Adipose tissue (tissue), 3 donors: ENCODE measurements around the gene STK32C. TPM values are rescaled to one million over a fixed set of nuclear protein-coding genes. Genes with fewer than 3 reads are reported as not detected.
"Not testable (repeated sequence)": the region's sequence is repeated elsewhere in the genome, so short reads cannot be mapped to it uniquely, and the experiment has no call there.

Experiments
- H3K27ac ChIP-seq: one replicate; pipeline ENCODE4 v1.5.1; 2013; ENCODE audit warnings: low read depth, low read length
- WGBS, 3 donors: extraction: QIAGEN DNeasy Blood & Tissue Kit; methylation state at CpG; one replicate each; pipeline ENCODE4 v1.1.7; 2013; 5-methylcytosine and 5-hydroxymethylcytosine counted together
- polyA plus RNA-seq, 3 donors: library from polyadenylated mRNA; stranded (reverse); fragments of 200-250 nt; gene quantifications; one replicate each; pipeline ENCODE4 v1.2.3, GENCODE V29; 2013
- donor health status: healthy with polysubstance abuse.
- donor health status: Bipolar disorder and iron deficiency.
- donor health status: healthy.

STK32C gene
- polyA plus RNA-seq, 3 donors: 7.0 to 12.1 (median 7.2) TPM

GRCh38 chr10:132164761-132165278, 142.9 kb downstream of the STK32C start:
- no peak overlapping the region for H3K27ac ChIP-seq
- WGBS, 3 donors: 45 to 64% (median 58%) methylated on average over 20 of the region's 20 CpGs

- H3K27ac ChIP-seq: no peak overlapping the region
- WGBS, 3 donors: 79 to 82% (median 81%) methylated on average over 17 of the region's 17 CpGs
Measured at GRCh38 chr10:132163826-132164515, 143.8 kb downstream of the STK32C start.

GRCh38 chr10:132163278-132163765, 144.4 kb downstream of the STK32C start:
- H3K27ac ChIP-seq: no peak overlapping the region
- 33 to 55% (median 35%) methylated on average over 14 to 16 of the region's 16 CpGs for whole genome bisulfite sequencing, 3 donors

- WGBS, 3 donors: 33 to 58% (median 44%) methylated on average over 10 of the region's 10 CpGs
- no peak overlapping the region for H3K27ac ChIP-seq
Measured at GRCh38 chr10:132162590-132163277, 145.0 kb downstream of the STK32C start.

GRCh38 chr10:132162021-132162531, 145.7 kb downstream of the STK32C start:
- H3K27ac ChIP-seq: no peak overlapping the region
- WGBS, 3 donors: 46 to 48% (median 46%) methylated on average over 12 of the region's 12 CpGs

GRCh38 chr10:132160834-132161622, 146.7 kb downstream of the STK32C start:
- not testable (repeated sequence) for H3K27ac ChIP-seq
- WGBS, 3 donors: 81 to 88% (median 85%) methylated on average over 1 to 4 of the region's 4 CpGs

GRCh38 chr10:132160231-132160630, 147.5 kb downstream of the STK32C start:
- not testable (repeated sequence) for H3K27ac ChIP-seq

- WGBS, 3 donors: 58 to 86% (median 73%) methylated on average over 4 to 7 of the region's 7 CpGs
- not testable (repeated sequence) for H3K27ac ChIP-seq
Measured at GRCh38 chr10:132159302-132160230, 148.2 kb downstream of the STK32C start.

- H3K27ac ChIP-seq: no peak overlapping the region
- WGBS, 3 donors: 82 to 87% (median 83%) methylated on average over 6 to 7 of the region's 7 CpGs
Measured at GRCh38 chr10:132158823-132159222, 148.9 kb downstream of the STK32C start.

- no peak overlapping the region for H3K27ac ChIP-seq
- 60 to 71% (median 61%) methylated on average over 2 of the region's 2 CpGs for WGBS, 3 donors
Measured at GRCh38 chr10:132158122-132158741, 149.5 kb downstream of the STK32C start.

Other genes starting within 250 kb of the STK32C start
- under 1 TPM; 0.15 to 0.45 (median 0.31) TPM for gene JAKMIP3, start 242.0 kb downstream of the STK32C start, polyA plus RNA-seq
- gene DPYSL4, start 121.0 kb downstream of the STK32C start, polyA plus RNA-seq: under 1 TPM; 0.54 to 0.82 (median 0.67) TPM
- gene LRRC27, start 24.2 kb upstream of the STK32C start, polyA plus RNA-seq: 1 to 10 TPM; 3.4 to 6.1 (median 5.0) TPM
- 10 to 100 TPM in 2 of 3 donors, 1 to 10 TPM in 1; 9.2 to 33.1 (median 17.2) TPM for gene PWWP2B, start 89.2 kb upstream of the STK32C start, polyA plus RNA-seq
- gene INPP5A, start 229.8 kb upstream of the STK32C start, polyA plus RNA-seq: 10 to 100 TPM in 2 of 3 donors, 1 to 10 TPM in 1; 7.4 to 25.0 (median 17.5) TPM